Natural killer cell treated with Interleukin-12 subunit alpha and Interleukin-12 subunit beta and Interleukin-15 and Interleukin-18, amount 100 ng/mL, for 72 hours (primary cell): ENCODE data around the gene LMOD3. TPM values are rescaled to one million over a fixed set of nuclear protein-coding genes. Genes with fewer than 3 reads are reported as not detected.
A peak's percentile ranks its signal among the peaks of the same experiment; 100 is the strongest.

Experiments
- ATAC-seq, 2 donors: fragments of 150-1000 bp; cut with Tn5 transposase in 1 of 2; sonication (Bioruptor Pico), chemical (Tn5 transposase) in 1 of 2; 2 replicates each; pipeline ENCODE4 v1.10.0; 2021
- DNase-seq: peaks from one replicate; pipeline ENCODE4 v3.0.0; 2022; ENCODE audit warnings: low spot score
- H3K27ac Mint-ChIP-seq, 2 donors: 1 replicate in 1 of 2; 2 replicates in 1 of 2; pipeline ENCODE4 v1.8.0; 2022; ENCODE audit warnings: mixed read lengths in 2 of 2, mild to moderate bottlenecking in 1 of 2, moderate library complexity in 1 of 2
- H3K27me3 Mint-ChIP-seq, 2 donors: 1 replicate in 1 of 2; 2 replicates in 1 of 2; pipeline ENCODE4 v1.8.0; 2022; ENCODE audit warnings: mixed read lengths in 2 of 2
- H3K36me3 Mint-ChIP-seq: one replicate; pipeline ENCODE4 v1.8.0; 2022; ENCODE audit warnings: mixed read lengths
- H3K4me1 Mint-ChIP-seq, 2 donors: 1 replicate in 1 of 2; 2 replicates in 1 of 2; pipeline ENCODE4 v1.8.0; 2022; ENCODE audit warnings: low read depth in 2 of 2, mixed read lengths in 2 of 2, mild to moderate bottlenecking in 1 of 2
- H3K4me3 Mint-ChIP-seq: one replicate; pipeline ENCODE4 v1.8.0; 2022; ENCODE audit warnings: mixed read lengths
- H3K9me3 Mint-ChIP-seq: 2 replicates; pipeline ENCODE4 v1.8.0; 2022; ENCODE audit warnings: mixed read lengths
- total RNA-seq, 2 donors: library from RNA; stranded (reverse); gene quantifications; one replicate each; pipeline ENCODE4 v1.2.3, GENCODE V29; 2022

The LMOD3 gene
- total RNA-seq, 2 donors from 2014 or later = not detected

DNA sequence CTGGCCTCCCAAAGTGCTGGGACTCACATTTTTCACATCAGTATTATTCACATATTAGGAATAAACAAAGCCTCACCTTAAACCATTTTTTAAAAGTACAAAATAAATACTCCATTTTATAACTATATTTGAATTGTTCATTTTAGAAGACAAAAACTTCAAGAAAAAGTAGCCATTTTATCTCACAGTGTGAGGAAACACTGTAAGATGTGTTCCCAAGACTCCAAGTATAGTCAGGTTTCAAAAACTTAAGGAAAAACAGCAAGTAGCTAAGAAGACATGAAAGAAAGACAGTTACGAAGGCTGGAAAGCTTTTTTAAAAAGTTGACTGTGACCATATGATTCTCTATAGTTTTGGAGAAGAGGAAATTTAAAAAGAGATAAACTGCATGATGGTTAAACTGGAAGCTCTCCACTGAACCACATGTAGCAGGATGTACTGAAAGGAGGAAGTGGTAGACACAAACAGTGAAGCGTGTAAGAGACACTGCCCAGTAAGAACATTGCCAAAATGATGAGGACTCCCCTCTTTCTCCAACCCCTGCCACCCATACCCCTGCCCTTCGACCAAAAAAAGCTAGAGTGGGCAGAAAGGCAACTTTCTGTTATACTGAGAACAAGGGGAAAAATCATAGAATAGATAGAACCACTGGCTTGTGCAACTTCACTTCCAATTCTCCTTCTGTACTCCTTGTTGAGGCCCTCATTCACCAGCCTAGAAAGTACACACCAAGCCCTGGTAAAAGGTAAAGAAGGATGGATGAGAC is 64.0 kb downstream of the LMOD3 start:
- ATAC-seq (peak; percentile 84 to 97), DNase-seq (no peak)
- H3K4me1 Mint-ChIP-seq = peaks cover 18 to 25% of the 10 kb centered on the region in 2 donors
- H3K4me3 Mint-ChIP-seq = peak overlapping the region; percentile 61
- peak overlapping the region; percentile 88 to 90 for H3K27ac Mint-ChIP-seq
- peaks cover 26% of the 10 kb centered on the region for H3K36me3 Mint-ChIP-seq
- no peaks in the 10 kb centered on the region for H3K27me3 Mint-ChIP-seq
- no peaks in the 10 kb centered on the region for H3K9me3 Mint-ChIP-seq

Other genes starting within 250 kb of the LMOD3 start
- gene TAFA4, start 190.0 kb downstream of the LMOD3 start, total RNA-seq = not detected
- 10 to 100 TPM; 12.0 to 31.8 TPM for gene EOGT, start 108.9 kb downstream of the LMOD3 start, total RNA-seq
- gene TMF1, start 70.3 kb downstream of the LMOD3 start, total RNA-seq = 10 to 100 TPM; 42.2 to 43.7 TPM
- gene UBA3, start 42.2 kb downstream of the LMOD3 start, total RNA-seq = 100 to 1,000 TPM in 1 of 2 donors, 10 to 100 TPM in 1; 93.4 to 111 TPM
- gene ARL6IP5, start 37.7 kb downstream of the LMOD3 start, total RNA-seq = 100 to 1,000 TPM; 110 to 135 TPM